B cell (primary cell): ENCODE data around the gene DDX25.

Experiments
- EZH2 ChIP-seq: IDR thresholded peaks from 2 replicates; pipeline ENCODE4 v1.6.1; 2012; ENCODE audit warnings: borderline replicate concordance, low read depth, mild to moderate bottlenecking, moderate library complexity, low read length; ENCODE audit not compliant: insufficient read depth, poor library complexity, severe bottlenecking
- TF ChIP-seq, protein P1 (sequence below): fragments of 200-600 bp; IDR thresholded peaks from one replicate; pipeline ENCODE4 v1.8.0; 2022; ENCODE audit warnings: antibody characterized with exemption, mild to moderate bottlenecking

DNA sequence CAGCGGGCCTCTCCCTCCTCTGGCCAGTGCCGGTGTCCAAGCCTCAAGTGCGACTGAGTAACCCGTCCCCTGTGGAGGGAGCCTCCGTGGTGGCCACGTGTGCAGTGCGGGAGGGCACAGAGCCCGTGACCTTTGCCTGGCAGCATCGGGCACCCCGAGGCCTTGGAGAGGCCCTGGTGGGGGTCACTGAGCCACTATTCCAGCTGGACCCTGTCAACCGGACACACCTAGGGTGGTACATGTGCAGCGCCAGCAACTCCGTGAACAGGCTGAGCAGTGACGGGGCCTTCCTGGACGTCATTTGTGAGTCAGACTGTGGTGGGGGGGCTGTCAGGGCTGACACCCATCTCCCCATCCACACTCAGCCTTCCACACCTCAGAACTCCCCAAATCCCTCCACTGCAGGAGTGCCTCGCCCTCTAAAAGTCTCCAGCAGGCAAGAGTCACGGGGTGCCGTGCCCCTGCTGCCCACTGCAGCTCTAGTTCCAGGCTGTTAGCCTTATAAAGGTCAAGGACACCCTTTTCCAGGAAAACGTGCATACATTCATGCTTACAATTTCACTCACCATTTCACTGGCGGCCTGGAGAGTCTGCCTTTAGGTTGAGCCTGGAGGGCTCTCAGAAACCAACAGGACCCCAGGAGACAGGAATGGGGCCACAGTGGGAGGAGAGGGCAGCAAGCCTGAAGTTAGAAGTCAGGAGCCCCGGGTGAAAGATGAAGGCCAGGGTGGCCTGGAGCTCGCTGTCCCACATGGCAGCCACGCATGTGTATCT is 44.2 kb downstream of the DDX25 start:
- TF ChIP-seq, protein P1, sequence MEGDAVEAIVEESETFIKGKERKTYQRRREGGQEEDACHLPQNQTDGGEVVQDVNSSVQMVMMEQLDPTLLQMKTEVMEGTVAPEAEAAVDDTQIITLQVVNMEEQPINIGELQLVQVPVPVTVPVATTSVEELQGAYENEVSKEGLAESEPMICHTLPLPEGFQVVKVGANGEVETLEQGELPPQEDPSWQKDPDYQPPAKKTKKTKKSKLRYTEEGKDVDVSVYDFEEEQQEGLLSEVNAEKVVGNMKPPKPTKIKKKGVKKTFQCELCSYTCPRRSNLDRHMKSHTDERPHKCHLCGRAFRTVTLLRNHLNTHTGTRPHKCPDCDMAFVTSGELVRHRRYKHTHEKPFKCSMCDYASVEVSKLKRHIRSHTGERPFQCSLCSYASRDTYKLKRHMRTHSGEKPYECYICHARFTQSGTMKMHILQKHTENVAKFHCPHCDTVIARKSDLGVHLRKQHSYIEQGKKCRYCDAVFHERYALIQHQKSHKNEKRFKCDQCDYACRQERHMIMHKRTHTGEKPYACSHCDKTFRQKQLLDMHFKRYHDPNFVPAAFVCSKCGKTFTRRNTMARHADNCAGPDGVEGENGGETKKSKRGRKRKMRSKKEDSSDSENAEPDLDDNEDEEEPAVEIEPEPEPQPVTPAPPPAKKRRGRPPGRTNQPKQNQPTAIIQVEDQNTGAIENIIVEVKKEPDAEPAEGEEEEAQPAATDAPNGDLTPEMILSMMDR, result no peak
- TF ChIP-seq EZH2, result no peak
